Peyer's patch (tissue), 4 donors: ENCODE results near the gene FKBP7.

Experiments used
- CTCF ChIP-seq, 6 experiments: fragments of 450-650 bp in 4 of 6; fragments of 200-600 bp in 2 of 6; sonication (generic) in 1 of 6; IDR thresholded peaks; one replicate each; pipeline ENCODE4 v1.5.1; 2017 to 2019; ENCODE audit warnings: antibody characterized with exemption in 6 of 6, mild to moderate bottlenecking in 3 of 6, moderate library complexity in 1 of 6
- POLR2A ChIP-seq, 2 donors: fragments of 450-650 bp; IDR thresholded peaks; one replicate each; pipeline ENCODE4 v1.5.1; 2017; ENCODE audit warnings: antibody characterized with exemption in 2 of 2, mild to moderate bottlenecking in 2 of 2, moderate library complexity in 2 of 2

DNA sequence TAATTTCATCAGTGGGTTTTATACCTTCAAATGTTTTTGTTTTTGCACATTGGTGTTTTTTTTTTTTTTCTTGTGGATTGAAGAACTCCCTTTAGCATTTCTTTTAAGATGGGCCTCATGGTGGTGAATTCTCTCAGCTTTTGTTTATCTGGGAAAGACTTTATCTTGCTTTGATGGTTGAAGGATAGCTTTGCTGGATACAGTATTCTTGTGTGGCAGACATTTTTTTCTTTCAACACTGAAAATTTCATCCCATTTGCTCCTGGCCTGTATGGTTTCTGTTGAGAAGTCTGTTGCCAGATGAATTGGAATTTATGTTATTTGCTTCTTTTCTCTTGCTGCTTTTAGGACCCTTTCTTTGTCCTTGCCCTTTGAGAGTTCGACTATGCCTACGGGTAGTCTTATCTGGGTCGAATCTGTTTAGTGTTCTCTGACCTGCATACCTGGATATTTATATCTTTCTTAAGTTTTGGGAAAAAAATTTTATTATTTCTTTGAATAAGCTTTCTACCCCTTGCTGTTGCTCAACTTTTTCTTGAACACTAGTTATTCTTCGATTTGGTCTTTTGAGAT lies 53.1 kb downstream of the FKBP7 start:
- TF ChIP-seq CTCF (IDR thresholded peaks at IDR 0.05) (no peak), POLR2A (IDR thresholded peaks at IDR 0.05) (no peak)
